Colon (tissue), 2 donors: ENCODE data around the gene WNT5B.

ENCODE experiments used
- FAIRE-seq: peaks from 2 replicates; lab custom pipeline; 2012; peaks lifted over from hg19 to GRCh38; lab: Jason Lieb, UNC
- donor health status: control.
- donor health status: control.

WNT5B gene

GRCh38 chr12:1630133-1630826 lies 1.2 kb downstream of the WNT5B start:
- FAIRE-seq: no peak

DNA sequence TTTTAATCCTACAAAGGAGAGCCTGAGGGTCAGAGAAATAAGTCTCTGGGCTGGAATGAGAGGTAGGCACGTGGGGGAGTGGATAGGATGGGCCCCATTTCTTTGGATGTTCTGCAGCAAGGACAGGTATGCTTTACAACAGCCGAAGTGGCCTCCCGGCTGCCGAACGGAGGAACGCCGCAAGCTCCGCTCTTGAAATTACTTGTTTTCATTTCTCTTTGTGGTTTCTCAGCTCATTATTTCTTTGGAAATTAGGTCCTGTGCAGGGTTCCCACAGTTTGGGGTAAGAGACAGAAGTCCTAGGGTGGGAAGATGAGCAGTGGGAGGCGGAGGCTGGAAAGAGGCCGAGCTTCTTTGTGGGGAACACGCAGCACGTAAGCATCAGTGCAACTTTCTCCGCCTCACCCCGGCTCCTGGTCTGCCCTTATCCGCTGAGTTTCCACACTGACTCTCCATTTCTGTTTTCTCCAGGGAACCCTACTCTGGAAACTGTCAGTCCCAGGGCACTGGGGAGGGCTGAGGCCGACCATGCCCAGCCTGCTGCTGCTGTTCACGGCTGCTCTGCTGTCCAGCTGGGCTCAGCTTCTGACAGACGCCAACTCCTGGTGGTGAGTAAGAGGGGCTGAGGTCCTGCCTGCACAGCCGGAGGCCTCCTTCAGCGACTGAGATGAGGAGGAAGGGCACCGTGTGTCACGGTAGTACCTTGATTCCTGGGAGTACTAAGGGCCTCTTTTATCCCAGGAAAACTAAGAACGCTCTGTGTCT lies 2.0 kb downstream of the WNT5B start:
- no peak for FAIRE-seq

GRCh38 chr12:1632702-1633101 lies 3.7 kb downstream of the WNT5B start:
- FAIRE-seq: no peak

GRCh38 chr12:1633459-1633858 lies 4.4 kb downstream of the WNT5B start:
- no peak for FAIRE-seq

GRCh38 chr12:1634149-1634548 lies 5.1 kb downstream of the WNT5B start:
- no peak for FAIRE-seq

DNA sequence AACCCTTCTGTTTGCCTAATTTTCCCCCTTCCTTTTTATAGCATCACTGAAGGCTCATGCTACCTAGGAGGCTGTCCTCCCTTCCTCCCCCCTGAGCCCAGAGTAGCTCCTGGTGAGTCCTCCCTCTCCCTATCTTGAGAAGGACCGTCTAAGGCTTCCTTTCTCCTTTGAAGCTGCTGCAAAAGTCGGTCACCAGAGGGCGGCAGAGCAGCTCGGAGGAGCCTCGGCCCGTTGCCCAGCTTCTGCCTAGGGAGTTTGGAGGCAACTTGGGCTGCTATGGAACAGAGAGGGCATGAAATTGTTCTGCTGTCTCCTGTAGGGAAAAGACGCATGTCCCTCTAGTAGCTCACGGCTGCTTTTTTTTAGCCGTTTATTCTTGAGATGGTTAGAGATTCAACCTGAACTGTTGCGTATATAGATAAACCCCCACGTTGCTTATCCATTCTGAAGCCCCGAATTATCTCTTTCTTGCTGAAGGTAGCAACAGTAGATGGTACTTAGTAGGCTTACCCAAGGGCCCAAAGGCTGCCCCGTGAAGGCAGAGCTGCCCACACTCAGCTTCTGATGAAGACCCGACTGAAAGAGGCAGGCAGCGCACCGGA lies 5.7 kb downstream of the WNT5B start:
- FAIRE-seq: no peak

GRCh38 chr12:1635301-1636095 lies 6.5 kb downstream of the WNT5B start:
- no peak for FAIRE-seq

DNA sequence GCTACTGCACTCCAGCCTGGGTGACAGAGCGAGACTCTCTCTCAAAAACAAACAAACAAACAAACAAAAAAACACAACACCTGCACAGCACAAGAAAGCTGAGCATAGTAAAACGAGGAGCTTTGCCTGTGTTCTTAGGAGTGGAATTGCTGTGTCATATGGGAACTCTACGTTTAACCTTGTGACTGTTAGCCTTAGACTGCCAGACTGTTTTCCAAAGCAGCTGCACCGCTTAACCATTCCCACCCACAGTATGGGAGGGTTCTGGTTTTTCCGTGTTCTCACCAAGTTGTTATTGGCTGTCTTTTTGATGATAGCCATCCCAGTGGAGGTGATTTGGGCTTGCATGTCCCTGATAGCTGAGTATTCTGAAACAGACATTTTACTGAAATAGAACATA lies 9.2 kb downstream of the WNT5B start:
- no peak for FAIRE-seq

GRCh38 chr12:1639538-1639937 lies 10.5 kb downstream of the WNT5B start:
- FAIRE-seq: no peak

GRCh38 chr12:1640328-1641234 lies 11.6 kb downstream of the WNT5B start:
- FAIRE-seq: no peak

- FAIRE-seq: no peak
These were observed 13.5 kb downstream of the WNT5B start for GRCh38 chr12:1642513-1642912.

DNA sequence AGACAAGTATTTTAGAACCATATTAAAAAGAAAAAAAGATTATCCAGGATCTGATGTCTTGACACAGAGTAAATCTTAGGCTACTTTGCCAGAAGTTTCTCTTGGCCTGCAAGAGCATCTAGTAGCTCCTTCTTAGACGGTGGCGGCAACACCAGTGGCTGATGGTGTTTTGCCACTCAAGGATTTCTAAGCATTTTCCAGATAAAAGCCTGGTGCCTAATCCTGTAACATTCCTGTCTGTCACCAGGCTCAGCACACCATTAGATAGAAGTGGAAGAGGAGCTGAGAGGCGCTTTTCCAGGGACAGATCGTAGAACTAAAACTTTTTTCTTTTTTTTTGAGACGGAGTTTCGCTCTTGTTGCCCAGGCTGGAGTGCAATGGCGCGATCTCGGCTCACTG lies 14.0 kb downstream of the WNT5B start:
- no peak for FAIRE-seq

- FAIRE-seq: no peak
These were observed 15.0 kb downstream of the WNT5B start for GRCh38 chr12:1643905-1644533.

DNA sequence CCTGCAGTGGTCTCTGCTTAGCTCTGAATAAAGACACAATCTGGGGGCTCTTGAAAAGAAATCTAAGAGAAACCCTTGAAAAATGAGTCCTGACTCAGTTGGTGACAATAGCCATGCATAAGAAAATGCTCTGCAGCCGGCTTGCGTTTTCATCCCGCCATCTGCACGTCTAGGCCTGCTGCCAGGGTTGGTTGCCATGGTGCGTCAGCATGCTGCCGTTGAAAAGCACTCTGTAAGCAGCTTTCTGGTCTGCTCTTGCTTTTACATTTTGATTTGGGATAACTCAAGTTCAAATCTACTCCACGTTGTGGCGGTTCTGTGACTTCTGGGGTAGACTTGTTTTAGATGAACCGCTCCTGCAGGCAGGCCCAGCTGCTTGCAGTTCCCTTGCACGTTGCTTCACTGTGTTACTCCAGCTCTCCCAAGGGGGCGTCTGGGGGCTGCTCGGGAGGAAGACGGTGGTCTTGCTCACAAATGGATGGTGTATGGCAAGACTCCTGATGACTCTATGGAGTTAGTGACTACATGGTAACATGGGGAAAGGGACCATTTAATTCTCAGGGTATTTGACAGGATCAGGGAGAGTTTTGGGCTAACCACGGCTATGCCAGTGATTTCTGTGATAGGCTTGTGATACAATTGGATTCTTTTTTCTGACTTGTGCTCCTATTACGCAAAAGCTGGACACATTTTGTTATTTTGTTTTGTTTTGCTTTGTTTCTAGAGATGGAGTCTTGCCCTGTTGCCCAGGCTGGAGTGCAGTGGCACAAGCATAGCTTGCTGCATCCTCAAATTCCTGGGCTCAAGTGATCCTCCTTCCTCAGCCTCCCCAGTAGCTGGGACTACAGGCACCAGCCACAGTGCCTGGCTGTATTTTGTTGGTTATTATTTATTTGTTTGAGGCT lies 15.8 kb downstream of the WNT5B start:
- no peak for FAIRE-seq

DNA sequence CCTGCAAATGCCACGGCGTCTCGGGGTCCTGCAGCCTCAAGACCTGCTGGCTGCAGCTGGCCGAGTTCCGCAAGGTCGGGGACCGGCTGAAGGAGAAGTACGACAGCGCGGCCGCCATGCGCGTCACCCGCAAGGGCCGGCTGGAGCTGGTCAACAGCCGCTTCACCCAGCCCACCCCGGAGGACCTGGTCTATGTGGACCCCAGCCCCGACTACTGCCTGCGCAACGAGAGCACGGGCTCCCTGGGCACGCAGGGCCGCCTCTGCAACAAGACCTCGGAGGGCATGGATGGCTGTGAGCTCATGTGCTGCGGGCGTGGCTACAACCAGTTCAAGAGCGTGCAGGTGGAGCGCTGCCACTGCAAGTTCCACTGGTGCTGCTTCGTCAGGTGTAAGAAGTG lies 16.8 kb downstream of the WNT5B start:
- FAIRE-seq: no peak

- FAIRE-seq: no peak
These were observed 17.7 kb downstream of the WNT5B start for GRCh38 chr12:1646569-1647284.

- no peak for FAIRE-seq
These were observed 18.2 kb downstream of the WNT5B start for GRCh38 chr12:1647285-1647669.

DNA sequence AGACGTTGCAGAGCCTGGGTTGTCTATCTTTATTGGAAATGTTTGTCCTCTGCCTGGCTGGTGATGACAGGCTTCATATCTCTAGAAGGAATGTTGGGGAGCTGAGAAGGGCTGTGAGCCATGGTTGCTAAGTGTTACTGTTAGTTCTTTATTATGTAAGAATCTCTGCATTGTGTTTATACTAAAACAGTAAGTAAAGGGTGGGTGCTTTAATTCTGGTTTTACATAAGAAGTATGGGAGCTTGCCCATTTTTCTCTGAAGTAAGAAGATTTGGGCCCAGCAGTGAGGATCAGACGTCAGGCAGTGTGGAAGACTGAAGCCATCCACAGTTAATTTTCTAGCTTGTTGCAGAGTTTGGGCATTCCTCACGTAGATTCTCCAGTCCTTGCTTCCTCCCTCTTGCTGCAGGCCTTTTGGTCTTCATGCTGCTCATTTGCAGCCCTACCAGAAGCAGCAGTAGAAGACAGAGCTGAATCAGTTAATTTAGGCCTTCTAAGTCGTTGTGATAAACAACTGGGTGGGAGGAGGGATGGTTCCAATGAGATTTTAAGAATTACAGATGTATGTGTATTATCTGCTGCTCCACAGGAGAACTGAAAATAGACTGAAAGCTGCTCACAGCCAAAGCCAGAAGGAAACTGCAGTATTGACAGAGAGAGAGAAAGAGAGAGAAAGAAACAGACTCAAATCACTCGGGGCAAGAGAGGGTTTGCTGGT lies 21.4 kb downstream of the WNT5B start:
- FAIRE-seq: no peak

DNA sequence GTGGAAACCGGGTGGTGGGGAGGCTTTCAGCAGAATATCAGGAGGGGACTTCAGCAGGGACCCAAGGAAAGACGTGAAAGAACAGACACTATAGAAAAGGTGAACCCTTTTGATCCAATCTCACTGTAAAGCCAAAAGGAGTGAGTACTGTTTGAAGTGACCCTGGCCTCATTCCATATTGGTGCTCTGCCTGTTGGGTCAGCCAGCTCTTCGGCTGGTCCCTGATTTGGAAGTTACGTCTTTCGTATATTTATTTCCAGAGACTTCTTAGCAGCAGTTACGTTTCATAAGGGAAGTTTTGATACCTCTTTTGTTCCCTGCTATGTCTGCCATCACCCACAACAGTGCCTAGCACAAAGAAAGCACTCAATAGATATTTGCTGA lies 21.9 kb downstream of the WNT5B start:
- FAIRE-seq: no peak
